SHP77 treated with DMSO at 0.1 percent for 48 hours (cell line): Measurements from ENCODE around the gene EXOC6B.
"Not testable (repeated sequence)": the region's sequence is repeated elsewhere in the genome, so short reads cannot be mapped to it uniquely, and the experiment has no call there.

ENCODE experiments used
- DNase-seq: peaks from one replicate; lab custom pipeline; 2025; lab: John Stamatoyannopoulos, UW

The EXOC6B gene

DNA sequence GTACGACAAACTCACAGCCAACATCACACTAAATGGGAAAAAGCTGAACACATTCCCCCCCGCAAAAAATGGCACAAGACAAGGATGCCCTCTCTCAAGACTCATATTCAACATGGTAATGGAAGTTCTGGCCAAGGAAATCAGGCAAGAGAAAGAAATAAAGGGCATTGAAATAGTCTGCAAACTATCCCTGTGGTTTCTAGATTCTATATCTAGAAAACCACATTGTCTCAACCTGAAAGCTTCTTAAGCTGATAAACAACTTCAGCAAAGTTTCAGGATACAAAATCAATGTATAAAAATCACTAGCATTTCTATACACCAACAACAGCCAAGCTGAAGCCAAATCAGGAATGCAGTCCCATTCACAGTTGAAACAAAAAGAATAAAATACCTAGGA is 383.6 kb downstream of the EXOC6B start:
- no peak for DNase-seq

DNA sequence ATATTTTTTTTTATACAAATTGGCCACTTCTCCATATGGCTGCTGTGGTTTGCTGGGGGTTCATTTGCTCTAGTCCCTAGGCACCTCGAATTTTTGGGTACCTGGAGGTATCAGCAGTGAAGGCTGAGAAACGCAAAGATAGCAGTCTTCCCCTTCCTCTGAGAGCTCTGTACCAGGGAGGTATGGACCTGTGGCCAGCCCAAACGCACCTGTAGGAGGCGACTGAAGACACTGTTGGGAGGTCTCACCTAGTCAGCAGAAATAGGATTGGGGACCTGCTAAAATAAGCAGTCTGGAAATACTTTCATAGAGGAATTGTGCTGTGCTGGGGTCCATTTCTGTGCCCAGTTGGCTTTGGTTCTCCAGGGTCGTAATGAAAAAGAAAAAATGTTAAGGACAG is 385.9 kb downstream of the EXOC6B start:
- no peak for DNase-seq

DNA sequence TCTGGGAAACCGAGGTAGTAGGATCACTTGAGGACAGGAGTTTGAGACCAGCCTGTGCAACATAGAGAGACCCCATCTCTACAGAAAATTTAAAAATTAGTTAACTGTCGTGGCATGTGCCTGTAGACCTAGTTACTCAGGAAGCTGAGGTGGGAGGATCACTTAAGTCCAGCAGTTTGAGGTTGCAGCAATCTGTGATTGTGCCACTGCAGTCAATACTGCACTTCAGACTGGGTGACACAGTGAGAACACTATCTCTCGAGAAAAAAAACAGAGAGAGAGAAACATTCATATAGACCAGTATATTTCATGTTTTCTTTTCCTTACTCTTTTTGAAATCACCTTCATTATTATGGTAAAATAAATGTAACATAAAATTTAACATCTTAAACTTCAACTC is 387.5 kb downstream of the EXOC6B start:
- no peak for DNase-seq

DNA sequence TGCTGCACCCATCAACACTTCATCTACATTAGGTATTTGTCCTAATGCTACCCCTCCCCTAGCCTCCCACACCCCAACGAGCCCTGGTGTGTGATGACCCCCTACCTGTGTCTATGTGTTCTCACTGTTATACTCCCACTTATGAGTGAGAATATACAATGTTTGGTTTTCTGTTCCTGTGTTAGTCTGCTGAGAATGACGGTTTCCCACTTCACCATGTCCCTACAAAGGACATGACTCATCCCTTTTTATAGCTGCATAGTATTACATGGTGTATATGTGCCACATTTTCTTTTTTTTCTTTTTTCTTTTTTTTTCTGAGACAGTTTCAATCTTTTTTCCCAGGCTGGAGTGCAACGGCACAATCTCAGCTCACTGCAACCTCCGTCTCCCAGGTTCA is 394.1 kb downstream of the EXOC6B start:
- no peak for DNase-seq

DNA sequence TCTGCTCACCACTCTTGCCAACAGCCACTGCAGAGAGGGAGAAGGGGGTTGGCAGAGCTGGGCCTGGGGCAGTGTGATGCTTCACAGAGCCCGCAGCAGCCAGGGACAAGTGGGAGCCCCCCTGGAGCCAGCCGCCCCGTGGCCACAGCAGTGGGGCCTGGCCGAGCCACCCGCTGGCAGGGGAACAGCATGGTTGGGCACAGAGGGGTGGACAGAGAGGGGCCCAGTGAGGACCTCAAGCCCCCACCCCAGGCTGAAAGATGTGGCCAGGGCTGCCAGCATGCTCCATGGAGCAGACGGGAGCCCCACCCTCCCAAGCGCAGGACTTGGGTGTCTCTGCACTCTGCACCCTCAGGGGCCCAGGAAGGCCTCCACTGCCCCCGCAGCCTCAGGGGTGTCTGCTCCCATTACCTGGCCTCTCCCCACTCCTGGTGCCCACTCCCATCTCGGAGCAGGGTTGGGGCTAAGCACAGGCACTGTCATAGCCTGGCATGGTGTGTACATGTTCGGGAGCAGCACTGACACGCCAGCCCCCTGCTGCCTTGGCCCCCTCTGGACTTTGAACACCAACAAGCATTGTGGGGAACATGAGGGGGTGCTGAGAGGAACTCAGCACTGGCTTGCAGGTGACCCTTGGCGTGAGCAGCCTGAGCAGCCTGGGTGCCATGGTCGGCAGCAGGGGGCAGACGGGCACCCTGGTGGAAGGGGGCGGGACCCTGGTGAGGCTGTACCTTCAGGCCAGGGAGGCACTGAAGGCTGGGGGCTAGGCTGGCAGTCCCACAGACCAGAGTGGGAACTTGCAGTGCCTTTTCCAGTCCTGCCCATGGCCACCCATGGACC is 398.6 kb downstream of the EXOC6B start:
- DNase-seq, result no peak

DNA sequence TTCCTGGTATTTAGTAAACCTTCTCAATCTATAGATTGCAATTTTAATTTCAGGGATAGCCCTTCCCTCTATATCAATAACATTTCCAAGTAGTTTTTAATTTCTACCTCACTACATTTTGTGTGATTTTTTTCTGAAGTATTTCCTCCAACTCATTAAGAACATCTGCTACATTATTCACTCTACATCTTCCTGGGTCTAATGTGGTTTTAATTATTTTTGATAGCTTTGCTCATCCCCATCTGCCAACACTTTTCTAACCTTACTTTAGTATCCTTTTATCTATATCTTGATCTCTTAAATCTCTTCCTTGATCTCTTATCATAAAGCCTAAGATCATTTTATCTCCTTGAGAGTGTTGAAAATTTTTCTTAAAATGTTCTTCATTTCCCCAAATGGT is 399.8 kb downstream of the EXOC6B start:
- DNase-seq, result no peak

DNA sequence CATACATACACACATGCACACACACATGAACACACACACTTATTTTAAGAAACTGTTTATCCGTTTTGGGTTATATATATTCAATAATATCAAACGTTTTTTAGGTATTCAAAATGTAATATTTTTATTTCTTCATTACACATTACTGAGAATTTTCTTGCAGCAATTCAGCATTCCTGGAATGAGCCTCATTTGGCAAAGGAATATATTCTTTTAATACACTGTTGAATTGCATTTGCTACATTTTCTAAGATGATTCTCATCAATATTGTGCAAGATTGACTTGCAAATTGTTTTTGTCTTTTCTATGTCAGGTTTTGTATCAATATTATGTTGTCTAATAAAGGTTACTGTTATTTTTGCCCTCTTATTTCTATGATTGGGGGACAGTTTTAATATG is 402.1 kb downstream of the EXOC6B start:
- DNase-seq, result no peak

DNA sequence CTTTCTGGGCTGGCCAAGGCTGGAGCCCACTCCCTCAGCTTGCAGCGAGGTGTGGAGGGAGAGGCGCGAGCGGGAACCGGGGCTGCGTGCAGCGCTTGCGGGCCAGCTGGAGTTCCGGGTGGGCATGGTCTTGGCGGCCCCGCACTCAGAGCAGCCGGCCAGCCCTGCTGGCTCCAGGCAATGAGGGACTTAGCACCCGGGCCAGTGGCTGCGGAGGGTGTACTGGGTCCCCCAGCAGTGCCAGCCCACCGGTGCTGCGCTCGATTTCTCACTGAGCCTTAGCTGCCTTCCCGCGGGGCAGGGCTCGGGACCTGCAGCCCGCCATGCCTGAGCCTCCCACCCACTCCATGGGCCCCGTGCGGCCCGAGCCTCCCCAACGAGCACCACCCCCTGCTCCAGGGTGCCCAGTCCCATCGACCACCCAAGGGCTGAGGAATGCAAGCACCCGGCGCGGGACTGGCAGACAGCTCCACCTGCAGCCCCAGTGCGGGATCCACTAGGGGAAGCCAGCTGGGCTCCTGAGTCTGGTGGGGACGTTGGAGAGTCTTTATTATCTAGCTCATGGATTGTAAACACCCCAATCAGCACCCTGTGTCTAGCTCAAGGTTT is 404.0 kb downstream of the EXOC6B start:
- not testable (repeated sequence) for DNase-seq

DNA sequence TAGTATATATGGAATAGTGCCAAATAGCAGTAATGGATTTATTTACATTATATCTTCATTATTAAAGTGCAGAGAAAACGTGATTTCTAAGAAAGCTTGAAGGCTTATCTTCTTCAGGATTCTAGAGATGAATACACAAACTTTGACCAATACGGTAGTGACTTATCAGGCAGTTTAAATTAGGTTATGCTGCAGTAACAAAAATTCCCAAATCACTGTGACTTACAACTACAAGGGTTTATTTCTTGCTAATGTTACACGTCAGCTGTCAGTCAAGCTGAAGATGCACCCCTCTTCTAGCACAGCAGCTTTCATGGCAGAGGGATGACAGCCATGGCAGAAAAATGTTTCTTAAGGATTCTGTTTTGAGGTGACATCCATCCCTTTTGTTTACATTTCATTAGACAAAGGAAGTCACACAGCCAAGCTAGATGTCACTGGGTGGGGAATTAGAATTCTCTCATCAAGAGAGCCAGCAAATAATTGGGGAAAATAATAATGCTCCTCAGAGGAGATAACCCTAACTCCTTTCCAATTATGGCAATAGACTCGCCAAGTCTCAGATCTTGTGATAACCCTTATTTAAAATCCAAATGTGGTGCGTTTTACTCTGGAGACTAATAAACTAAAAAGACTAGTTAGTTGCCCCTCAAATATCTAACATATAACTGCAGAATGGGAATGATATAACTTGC is 409.9 kb downstream of the EXOC6B start:
- DNase-seq, result no peak

DNA sequence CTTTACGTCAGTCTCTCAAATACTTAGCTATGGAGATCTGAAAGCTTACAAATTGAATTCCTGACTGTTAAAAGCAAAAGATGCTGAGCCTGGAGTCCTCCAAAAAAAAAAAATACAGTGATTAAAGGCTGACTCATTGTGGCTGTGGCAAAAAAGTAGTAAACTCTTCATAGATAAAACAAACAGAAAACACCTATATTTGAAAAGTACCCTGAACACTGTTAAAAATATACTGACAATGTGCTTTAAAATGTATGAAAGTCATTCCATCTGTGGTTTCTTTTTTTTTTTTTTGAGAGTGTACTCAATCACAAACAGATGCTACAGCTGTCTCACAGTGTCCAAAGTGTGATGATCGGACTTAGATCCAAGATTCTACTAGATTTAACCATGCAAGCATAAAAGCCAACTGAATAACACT is 410.6 kb downstream of the EXOC6B start:
- DNase-seq, result no peak

DNA sequence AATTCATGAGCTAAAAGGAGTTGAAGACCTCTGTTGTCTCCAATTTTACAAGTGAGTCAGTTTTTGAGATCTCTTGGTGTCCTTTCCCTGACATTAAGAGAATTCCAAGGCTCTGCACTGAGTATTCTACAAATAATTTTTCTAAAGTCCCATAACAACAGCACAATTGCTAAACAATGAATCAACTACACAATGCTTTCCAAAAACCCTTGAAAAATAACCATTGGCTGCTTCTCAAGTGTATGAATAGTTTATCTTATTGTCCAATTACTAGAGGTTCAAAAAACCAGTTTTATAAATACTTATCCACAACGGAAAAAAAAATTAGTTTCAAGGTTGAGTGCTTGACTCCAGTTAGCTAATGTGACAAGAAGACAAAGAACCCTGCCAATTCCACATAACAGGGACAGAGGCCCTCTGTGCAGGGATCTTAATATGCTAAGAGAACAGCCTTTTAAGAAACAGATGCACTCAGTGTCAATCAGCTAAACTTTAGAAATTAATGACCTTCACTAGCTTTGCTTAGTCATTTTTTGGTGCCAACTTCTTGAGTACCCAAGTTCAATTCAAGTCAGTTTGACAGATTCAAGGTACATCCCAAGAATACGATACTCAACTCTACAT is 411.6 kb downstream of the EXOC6B start:
- DNase-seq, result no peak

DNA sequence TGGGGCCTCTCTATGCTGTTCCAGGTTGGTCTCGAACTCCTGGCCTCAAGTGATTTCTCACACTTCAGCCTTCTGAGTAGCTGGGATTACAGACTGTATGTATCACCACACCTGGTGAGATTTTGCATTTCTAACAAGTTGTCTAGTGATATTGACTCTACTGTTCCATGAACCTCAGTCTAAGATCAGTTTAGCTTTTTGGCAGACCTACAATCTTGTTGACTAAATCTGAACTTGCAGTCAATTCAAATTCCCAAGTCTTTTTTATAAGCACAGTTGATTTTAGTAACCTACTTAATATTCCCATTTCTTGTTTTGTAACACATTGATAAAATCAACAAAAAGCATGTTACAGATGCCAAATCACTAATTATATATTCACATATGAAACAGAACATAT is 412.1 kb downstream of the EXOC6B start:
- DNase-seq, result no peak

DNA sequence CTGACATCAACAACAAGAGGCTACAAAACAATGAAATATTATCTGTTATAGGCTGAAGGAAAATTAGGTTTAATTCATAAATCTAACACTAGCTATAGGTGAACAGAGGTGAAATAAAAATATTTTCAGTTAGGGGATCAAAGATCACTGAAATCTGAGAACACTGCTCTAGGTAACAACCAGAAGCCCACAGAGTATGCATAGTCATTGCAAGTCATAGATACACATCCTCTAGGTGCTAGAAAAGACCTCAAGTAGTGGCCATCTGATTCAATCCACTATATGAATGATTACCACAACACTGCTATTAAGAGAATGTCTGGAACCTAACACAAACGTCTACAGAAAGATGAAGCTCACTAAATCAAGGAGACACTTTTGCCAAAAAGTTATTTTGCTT is 413.6 kb downstream of the EXOC6B start:
- no peak for DNase-seq

DNA sequence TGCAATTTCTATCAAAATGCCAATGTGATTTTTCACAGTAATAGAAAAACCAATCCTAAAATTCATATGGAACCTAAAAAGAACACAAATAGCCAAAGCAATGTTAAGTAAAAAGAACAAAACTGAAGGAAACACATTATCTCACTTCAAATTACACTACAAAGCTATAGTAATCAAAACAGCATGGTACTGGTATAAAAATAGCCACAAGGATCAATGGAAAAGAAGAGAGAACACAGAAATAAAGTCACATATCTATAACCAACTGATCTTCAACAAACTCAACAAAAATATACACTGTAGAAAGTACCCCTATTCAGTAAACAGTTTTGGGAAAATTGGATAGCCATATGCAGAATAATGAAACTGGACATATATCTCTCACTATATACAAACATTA is 426.0 kb downstream of the EXOC6B start:
- no peak for DNase-seq

DNA sequence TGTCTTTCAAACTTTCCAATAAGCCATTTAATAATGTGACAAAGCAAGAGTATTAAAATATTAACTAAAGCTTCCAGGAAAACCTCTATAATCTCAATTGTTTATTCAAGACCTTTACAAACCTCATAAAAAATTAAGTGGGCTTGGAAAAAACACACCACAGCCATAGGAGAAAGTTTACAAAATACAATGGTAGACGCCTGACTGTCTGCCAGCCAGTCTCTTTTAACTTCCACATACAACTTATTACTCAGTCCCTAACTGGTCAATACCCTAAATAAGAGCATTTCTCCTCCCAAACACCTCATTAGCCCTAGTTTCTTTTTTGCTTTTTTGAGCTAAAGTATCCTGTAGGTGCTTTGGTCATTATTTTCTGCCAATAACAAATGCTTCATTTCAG is 430.7 kb downstream of the EXOC6B start:
- no peak for DNase-seq

DNA sequence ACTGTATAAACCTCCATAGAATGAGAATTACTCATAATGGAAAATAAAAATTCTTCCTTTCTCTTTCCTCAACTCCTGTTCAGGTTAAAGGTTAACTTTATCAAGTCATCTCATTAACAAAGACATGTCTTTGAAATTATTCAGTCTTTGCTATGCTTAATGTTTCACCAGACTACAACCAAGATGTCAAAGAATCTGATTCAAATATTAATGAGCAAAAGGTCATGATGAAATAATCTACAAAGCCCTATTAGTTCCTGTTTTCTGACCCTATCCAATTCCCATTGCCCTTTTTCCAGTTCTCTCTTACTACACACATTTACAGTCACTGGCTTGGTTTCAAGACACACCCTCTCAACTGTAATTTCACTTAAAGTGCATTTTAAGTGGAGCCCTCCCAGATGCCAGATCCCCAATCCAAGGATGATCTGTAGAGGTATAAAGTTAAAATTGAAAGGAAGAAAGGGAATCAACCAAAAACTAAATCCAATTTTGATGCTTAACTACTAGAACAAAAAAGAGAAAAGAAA is 431.2 kb downstream of the EXOC6B start:
- DNase-seq, result no peak

DNA sequence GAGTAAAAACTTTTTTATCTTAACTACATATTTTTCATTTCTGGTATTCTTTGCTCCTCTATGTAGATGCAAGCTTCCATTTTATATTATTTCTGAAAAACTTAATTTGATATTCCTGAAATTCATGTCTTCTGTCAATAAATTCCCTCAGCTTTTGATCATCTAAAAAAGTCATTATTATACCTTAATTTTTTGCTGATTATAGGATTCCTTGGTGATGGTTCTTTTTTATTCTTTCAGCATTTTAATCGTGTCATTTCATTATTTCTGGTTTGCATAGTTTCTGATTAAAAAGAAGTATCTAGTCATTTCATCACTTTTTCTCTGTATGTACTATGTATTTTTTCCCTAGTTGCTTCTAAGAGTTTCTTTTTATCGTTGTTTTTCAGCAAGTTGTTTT is 436.4 kb downstream of the EXOC6B start:
- no peak for DNase-seq

DNA sequence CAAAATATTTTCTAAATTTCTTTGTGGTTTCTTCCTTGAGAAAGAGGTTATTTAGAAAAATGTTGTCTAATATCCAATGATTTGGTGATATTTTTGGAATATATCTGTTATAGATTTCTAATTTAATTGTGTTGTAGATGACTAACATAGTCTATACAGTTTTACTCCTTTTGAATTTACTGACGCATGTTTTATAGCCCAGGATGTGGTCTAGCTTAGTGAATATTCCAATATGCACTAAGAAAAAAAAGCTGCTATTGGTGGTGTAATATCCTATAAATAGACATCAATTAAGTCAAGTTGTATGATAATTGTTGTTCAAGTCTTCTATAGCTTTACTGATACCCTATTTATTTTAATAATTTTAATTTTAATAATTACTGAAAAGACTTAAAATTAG is 437.6 kb downstream of the EXOC6B start:
- DNase-seq, result no peak

DNA sequence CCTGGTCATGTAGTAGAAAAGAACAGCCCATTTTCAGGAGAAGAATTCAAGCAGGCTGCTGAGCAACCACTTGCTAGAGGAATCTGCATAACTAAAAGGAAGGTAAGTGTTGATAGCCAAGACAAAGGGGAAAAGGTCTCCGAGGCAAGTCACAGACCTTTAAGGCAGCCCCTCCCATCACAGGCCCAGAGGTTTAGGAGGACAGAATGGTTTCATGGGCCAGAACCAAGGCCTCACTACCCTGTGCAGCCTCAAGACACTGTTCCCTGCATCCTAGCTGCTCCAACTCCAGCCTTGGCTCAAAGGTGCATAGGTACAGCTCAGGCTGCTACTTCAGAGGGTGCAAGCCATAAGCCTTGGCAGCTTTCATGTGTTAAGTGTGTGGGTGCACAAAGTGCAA is 439.5 kb downstream of the EXOC6B start:
- DNase-seq, result no peak

DNA sequence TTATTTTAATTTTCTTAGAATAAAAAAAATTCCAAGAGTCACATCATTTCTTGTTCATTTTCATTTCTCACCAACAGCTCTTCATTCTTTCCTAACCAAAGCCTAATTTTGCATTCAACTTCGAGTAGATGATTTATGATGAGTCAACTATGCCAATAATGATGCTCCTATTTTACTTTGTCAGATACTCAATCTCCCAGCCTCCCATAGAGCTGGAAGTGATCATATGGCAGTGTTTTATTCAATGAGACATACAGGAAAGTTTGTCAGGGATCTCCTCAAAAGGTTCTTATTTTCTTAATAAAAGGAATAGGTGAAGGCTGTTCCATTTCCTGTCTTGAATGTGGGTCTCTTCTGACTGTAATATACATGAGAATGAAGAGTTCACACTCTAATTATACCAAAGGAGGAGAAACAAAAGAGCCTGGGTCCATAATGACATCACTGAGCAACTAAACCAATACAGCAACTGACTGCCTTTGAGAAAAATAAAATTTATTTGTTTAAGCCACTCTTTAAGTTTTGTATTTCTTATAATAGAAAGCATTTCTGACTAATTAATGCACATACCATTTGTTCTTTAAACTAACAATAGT is 447.0 kb downstream of the EXOC6B start:
- DNase-seq, result no peak

DNA sequence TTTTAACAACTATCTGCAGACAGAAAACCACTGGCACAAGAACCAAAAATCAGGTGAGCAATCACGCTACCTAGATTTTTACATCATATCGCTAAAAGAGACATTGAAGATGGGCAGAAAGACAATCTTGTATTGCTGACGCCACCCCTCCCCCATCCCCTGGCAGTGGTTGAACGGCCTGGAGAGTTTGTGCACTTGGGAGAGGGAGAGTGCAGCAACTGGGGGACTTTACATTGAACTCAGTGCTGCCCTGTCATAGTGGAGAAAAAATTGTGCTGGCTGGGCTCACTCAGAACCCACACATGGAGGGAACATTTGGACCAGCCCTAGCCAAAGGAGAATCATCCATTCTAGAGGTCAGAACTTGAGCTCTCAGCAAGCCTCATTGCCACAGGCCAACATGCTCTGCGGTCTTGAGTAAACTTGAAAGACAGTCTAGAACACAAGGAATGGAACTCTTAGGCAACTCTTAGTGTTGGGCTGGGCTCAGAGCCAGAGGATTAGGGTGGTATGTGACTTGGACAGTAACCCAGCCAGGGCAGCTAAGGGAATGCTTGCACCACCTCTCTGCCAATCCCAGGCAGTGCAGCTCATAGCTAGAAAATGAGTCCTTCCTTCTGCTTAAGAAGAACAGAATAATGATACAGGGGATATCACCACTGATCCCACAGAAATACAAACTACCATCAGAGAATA is 458.2 kb downstream of the EXOC6B start:
- DNase-seq, result no peak

DNA sequence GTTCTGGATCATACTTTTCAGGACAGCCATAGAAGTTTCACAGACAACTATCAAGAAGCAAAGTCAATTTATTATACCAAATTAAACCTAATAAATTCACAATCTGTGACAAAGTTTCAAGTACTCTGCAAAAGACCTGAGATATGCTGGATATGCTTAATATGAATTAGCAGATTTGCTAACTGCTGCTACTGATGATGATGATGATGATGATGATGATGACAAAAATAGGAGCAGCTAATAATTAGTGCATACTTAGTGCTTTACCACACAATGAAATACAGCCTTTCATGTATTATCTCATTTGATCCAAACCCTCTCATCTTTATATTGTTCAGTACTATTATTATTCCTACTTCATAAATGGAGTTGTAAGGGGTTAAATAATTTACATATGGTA is 462.4 kb downstream of the EXOC6B start:
- DNase-seq, result no peak
